Jurkat, Clone E6-1 (cell line): ENCODE results near the gene STX1B. TPM values are rescaled to one million over a fixed set of nuclear protein-coding genes. Genes with fewer than 3 reads are reported as not detected.
A peak's percentile ranks its signal among the peaks of the same experiment; 100 is the strongest.

Source experiments
- DNase-seq: peaks from one replicate; pipeline ENCODE4 v3.0.0-alpha.2; 2011; ENCODE audit warnings: low read depth, low spot score
- H3K4me3 ChIP-seq: 2 replicates; pipeline ENCODE4 v1.5.1; 2011; ENCODE audit warnings: mild to moderate bottlenecking, low read length, control low read depth, moderate library complexity
- polyA plus RNA-seq: library from polyadenylated mRNA; unstranded; fragments of >200 nt; gene quantifications from one replicate; pipeline ENCODE4 v1.2.1, GENCODE V29; 2012; ENCODE audit warnings: missing spikeins; ENCODE audit not compliant: insufficient read length, insufficient read depth

The STX1B gene
- 0.75 TPM for polyA plus RNA-seq

DNA sequence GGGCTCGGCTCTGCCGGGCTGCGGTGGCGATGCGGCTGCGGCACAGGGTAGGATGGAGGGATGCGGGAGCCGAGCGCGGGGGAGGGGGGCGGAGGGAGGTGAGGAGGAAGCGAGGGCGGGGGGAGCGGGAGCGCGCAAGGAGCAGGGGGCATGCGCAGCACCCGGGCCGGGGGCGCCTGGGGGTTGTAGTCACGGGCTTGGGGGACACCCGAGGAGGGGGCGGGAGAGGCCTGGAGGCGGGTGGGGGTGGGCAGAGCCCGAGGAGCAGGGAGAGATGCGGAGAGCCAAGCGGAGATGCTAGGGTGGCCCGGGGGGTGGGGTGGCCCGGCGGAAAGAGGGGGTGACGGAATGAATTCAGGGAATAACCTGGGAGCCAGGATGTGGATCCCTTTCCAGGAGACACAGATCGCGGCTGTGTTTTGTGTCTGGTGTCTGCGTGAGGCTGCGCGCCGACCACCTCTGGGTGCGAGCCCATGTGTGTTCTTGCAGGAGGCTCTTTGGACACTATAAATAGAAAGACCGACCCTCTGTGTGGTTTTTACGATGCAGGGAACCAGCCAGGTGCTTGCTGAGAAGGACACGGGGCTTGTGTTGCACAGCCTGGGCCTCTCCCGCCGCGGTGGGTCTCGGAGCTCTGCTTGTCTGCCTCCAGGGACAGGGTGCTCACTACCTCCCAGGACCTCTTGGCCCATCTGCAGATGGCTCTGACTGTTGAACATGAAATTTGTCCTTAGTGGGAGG, at the start of gene STX1B:
STX1B (minus strand) TSS at position 54 of the 741 bp plus-strand sequence. CDS start 242 bp downstream, outside the sequence.
- DNase-seq, result no peak
- peak within 1 kb of the TSS; percentile 22; the same call in 1 of the 2 replicates for H3K4me3 ChIP-seq

DNA sequence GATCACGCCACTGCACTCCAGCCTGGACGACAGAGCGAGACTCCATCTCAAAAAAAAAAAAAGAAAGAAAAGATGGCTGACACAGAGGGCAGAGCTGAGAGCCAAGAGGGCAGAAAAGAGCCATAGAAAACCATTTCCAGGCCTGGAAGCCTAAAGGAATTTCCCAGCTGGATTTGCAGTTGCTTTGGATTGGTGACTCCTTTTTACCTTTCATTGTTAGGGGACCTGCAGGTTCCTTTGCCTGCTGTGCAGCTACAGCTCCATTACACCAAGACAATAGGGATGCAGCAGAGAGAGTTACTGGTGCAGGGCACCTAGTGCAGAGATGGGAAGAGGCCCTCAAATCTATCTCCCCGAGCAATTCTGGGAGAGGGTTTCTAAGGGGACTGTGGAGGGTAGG, 45.2 kb upstream of the STX1B start:
- H3K4me3 ChIP-seq, result no peak overlapping the region
- no peak for DNase-seq

DNA sequence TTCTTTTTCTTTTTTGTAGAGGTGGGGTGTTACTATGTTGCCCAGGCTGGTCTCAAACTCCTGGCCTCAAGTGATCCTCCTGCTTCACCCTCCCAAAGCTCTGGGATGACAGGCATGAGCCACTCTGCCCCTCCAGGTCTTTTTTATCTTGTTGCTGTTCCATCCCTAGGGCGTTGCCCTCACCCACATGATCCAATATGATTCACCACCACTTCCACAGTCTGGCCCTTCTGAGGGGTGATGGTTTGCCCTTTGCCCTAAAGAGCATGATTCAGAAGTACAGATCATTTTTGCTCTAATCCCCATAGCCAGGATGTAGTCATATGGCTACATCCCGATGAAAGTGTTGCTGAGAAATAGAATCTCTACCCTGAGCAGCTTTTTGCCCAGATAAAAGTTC, 41.7 kb upstream of the STX1B start:
- H3K4me3 ChIP-seq, result no peak overlapping the region
- DNase-seq, result no peak

DNA sequence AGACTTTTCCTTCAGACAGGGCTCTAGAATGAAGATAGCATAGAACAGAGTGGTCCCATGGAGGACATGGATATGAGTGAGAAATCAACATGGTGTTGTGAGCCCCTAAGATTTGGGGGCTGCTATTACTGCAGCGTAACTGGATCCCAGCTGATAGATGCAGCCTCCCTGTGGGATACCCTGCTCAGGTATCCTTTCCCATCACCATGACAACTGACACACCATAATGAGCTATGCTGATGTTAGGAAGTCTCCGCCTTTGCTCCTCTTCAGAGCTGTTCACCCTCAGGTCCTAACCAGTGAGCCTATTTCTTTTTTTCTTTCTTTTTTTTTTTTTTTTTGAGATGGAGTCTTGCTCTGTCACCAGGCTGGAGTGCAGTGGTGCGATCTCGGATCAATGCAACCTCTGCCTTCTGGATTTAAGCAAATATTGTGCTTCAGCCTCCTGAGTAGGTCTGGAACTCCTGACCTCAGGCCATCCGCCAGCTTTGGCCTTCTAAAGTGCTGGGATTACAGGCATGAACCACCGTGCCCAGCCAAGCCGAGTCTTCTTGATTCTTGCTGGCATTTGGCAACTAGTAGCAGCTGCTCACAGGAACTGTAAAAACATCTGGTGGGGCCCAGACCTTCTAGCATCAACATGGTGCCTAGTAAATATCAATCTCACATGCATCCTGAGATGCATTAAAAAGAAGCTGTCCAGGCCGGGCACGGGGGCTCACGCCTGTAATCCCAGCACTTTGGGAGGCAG, 40.0 kb upstream of the STX1B start:
- DNase-seq, result no peak
- H3K4me3 ChIP-seq, result no peak overlapping the region

DNA sequence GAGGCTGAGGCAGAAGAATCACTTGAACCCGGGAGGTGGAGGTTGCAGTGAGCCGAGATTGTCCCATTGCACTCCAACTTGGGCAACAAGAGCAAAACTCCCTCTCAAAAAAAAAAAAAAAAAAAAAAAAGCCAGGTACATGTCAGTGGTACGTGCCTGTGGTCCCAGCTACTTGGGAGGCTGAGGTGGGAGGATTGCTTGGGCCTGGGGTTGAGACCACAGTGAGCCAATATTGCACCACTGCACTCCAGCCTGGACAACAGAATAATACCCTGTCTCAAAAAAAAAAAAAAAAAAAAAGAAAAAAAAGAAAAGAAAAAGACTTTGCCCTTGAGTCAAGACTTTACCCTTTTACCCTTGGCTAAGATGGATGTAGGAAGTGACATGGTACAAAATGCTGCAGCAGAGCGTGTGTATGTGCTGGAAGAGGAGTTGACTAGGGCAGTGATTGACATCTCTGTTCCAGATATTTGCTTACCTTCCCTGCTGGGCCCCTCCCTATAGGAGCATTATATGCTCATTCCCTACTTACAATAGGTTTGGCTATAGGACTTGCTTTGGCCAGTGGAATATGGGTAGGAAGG, 33.6 kb upstream of the STX1B start:
- DNase-seq, result no peak
- no peak overlapping the region for H3K4me3 ChIP-seq

DNA sequence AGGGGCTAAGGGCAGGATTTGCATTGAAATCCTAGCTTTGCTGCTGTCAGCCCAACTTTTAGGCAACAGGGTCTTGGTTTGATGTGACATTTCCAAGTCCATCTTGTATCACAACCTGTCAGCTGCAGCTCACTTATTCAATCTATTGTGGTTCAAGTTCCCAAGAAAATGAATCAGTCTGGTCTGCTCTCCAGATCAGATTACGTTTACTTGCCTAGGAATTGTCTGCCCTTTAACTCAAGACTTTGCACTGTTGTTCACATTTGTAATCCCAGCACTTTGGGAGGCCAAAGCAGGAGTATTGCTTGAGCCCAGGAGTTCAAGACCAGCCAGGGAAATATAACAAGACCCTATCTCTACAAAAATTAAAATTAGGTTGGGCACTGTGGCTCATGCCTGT, 32.9 kb upstream of the STX1B start:
- no peak overlapping the region for H3K4me3 ChIP-seq
- no peak for DNase-seq

DNA sequence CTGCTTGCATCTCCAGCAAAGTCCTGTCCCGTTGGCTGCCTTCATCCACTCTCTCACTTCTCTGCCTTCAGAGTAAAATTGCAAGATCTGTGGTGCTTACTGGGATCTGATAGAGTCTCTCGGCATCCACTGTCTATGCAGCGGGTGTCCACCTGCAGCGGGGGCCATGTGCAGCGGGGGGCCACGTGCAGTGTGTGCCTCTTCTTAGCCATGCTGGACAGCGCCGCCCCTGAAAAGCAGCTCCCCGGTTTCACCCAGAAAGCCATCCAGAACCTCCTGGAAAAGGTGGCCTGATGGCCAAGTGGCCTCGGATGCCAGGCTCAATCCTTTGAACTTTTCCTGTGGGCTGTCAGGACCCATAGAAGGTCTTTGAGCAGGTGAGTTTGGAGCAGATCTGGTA, 32.4 kb upstream of the STX1B start:
- no peak for DNase-seq
- H3K4me3 ChIP-seq, result no peak overlapping the region

DNA sequence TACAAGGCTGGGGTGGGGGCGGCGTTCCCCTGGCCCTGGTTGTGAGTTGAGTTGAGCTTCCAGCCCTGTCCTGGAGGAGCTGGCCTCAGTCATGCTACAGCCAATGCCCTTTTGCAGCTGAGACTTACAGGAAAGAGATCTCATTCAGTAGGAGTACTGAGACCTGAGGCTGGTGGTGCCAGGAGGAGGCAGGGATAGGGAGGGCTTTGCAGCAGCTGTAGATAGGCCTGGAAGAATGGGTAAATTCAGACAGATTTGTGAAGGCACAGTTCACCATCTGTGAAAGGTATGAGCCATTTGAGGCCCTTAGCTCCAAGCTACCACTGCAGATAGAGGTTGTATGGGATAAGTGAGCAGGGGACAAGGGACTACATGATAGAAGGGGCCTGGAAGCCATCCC, 28.6 kb upstream of the STX1B start:
- H3K4me3 ChIP-seq, result no peak overlapping the region
- DNase-seq, result no peak

DNA sequence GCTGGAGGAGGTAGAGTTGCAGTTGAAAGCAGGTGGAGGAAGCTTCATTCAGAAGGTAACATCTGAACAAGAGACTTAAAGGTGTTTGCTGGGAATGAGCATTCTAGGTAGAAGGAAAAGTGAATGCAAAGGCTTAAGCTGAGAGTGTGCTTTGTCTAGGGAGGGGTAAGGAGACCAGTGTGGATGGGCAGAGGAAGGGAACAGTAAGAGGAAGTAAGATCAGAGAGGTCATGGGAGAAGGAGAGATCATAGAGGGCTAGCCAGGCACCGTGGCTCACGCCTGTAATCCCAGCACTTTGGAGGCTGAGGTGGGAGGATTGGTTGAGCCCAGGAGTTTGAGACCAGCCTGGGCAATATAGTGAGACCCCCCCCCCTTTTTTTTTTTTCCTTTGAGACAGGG, 26.3 kb upstream of the STX1B start:
- no peak overlapping the region for H3K4me3 ChIP-seq
- DNase-seq, result no peak

DNA sequence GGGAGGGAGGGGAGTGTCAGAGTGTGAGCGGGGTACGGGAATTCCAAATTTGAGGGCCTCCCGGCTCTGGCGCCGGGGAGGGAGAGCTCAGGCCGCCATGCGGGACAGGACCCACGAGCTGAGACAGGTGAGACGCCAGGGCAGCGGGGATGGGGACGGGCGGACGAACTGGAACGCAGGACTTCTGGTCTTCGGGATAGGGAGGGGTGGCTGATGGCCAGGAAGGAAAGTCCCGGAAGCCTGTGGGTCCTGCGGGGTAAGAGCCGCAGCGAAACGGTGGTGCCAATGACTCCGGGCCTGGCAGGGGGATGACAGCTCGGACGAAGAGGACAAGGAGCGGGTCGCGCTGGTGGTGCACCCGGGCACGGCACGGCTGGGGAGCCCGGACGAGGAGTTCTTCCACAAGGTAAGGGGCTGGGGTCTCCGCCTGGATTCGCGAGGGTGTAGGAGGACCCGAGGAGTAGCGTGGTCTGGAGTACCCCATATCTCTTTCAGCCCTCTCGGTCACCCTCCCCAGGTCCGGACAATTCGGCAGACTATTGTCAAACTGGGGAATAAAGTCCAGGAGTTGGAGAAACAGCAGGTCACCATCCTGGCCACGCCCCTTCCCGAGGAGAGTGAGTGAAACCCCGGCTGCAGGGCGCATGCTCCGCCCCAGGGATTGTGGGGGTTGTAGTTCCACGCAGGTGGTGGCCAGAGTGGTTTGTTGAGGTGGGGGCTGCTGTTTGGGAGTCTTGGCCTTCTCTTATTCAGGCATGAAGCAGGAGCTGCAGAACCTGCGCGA, 23.5 kb upstream of the STX1B start:
- peak; percentile 64 for DNase-seq

DNA sequence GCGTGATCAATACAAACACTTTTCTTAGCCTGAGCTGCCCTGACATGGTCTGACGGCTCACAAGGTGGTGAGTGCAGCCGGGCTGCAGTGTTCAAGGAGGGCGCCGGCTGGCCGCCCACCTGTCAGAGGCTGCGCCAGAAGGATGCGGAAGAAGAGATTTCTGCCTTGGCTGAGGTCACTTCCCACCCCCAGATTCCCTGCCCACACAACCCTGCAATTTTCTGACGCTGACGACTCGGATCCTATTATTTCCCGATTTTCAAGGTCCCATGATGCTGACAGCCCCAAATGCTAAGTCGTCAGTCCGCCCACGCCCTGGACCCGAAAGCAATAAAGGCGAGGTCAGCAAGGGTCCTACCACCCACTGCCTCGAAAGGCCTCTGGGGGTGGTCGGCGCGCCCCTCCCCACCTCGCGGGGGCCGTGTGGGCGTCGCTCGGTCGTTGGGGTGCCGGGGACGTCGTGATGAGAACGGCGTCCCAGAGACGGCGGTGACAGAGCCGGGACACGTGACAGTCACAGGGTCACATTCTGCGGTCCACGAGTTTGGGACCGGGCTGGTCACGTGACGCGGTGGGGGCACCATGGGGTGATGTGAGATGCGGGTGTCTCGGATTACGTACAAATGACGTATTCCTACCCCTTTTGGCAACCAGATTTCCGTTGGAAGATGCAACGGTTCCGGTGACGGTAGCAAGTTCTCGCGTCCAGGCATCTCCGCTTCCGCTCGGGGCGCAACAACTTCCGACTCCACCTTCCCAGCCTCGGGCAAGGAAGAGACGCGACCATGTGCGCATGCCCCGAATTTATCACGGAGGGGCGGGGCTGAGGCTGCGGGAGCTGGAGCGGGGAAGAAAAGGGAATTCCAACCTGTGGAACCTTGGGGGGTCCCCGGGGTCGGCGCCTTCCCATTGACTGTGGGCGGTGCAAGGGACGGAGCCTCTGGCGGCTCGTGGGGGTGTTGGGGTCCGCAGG, 22.6 kb upstream of the STX1B start, which contains the start of gene STX4:
STX4 (plus strand) TSS at position 823 of the 973 bp plus-strand sequence. CDS start 248 bp downstream, outside the sequence.
- DNase-seq, result peak; percentile 94
- peak within 1 kb of the TSS; percentile 94 for H3K4me3 ChIP-seq

More for the DNA sequence above, 23.5 kb upstream of the STX1B start:
- peak overlapping the region; percentile 94 for H3K4me3 ChIP-seq

DNA sequence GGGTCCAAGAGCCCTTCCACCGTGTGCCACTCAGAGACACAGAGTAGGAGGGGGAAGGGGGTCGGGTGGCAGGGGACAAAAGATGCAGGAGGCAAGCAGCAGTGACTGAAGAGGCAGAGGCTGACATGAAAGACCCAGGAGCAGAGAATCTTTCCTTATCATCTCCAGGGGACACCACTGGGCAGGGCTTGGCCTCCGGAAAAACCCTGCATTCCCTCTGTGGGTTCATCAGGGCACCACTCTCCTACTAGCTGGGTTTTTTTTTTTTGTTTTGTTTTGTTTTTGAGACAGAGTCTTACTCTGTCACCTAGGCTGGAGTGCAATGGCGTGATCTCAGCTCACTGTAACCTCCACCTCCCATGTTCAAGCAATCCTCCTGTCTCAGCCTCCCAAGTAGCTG, 20.8 kb upstream of the STX1B start:
- DNase-seq, result no peak
- H3K4me3 ChIP-seq, result no peak overlapping the region

DNA sequence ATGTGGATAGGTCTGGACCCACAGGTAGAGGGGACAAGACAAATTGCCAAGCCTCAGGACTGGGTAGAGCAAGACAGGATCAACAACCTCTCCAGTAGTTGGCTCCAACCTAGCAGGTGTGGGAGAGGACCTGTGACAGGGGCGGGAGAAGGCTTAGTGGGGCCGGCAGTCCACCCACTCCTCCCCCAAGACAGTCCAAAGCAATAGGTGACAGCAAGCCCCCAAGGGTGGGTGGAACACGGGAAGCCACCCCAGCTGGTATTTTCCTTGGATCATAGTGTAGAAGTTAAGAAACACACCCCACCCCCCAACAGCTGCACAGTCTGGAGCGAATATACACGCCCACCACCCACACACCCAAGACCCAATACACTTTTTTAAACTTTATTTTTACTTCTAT, 18.8 kb upstream of the STX1B start:
- DNase-seq, result no peak
- no peak overlapping the region for H3K4me3 ChIP-seq

DNA sequence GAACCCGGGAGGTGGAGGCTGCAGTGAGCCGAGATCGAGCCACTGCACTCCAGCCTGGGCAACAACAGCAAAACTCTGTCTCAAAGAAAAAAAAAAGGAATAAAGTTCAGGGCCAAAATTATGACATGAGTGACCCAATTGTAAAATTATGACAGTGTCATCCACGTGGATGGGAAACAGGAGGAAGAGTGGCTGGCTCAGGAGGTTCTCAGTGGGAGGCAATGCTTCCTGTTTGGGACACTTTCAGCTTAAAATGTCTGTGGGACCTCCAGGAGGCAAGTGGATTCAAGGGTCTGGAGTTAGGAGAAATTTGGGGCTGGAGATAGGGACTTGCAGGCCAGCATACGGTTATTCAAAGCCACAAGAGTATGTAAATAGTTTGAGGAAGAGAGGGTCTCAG, 14.9 kb upstream of the STX1B start:
- DNase-seq, result no peak
- H3K4me3 ChIP-seq, result no peak overlapping the region

DNA sequence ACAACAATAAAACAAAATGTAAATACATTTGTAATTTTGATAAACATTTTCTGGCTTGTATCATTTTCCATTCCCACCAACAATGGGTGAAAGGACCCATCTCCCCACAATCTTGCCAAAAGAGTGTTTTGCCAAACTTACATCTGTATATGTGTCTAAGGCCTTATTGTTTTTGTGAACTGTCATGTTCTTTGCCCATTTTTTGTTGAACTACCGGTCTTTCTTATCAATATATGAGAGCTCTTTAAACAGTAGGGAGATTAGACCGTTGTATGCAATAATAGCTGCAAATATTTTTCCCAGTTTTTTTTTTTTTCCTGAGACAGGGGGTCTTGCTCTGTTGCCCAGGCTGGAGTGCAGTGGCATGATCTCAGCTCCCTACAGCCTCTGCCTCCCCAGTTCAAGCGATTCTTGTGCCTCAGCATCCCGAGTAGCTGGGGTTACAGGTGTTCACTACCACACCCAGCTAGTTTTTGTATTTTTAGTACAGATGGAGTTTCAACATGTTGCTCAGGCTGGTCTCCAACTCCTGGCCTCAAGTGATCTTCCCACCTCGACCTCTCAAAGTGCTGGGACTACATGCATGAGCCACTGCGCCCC, 13.3 kb upstream of the STX1B start:
- DNase-seq, result no peak
- H3K4me3 ChIP-seq, result no peak overlapping the region

DNA sequence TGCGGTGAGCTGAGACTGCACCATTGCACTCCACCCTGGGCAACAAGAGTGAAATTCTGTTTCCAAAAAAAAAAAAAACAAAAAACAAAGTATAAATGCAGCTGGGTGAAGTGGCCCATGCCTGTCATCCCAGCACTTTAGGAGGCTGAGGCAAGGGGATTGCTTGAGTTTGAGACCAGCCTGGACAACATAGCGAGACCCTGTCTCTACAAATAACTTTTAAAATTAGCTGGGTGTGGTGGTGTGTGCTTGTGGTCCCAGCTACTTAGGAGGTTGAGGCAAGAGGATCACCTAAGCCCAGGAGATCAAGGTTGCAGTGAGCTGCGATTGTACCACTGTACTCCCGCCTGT, 12.8 kb upstream of the STX1B start:
- H3K4me3 ChIP-seq, result no peak overlapping the region
- no peak for DNase-seq

DNA sequence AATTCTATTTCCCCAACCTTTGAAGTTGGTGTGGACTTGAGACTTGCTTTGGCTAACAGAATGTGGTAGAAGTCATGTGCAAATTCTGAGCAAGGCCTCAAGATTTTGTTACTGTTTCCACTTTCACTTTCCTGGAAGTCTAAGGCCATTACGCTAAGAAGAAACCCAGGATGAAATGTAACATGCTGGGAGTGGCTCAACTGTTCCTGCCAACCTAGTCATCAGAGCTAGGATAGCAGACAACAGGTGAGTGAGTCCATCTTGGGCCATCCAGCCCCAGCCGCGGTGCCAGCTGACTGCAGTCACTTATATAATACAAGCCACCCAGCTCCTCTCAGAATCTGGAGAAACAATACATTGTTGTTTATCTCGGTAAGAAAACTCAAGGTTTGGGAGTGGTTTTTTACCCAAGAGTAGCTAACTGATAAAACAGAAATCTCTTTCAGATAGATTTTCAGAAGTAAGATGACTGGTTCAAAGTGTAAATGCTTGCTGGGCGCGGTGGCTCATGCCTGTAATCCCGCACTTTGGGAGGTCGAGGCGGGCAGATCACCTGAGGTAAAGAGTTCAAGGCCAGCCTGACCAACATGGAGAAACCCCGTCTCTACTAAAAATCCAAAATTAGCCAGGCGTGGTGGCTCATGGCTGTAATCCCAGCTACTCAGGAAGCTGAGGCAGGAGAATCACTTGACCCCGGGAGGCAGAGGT, 12.3 kb upstream of the STX1B start:
- no peak overlapping the region for H3K4me3 ChIP-seq
- no peak for DNase-seq
